ENCODE data around the gene BLOC1S3.

Gene BLOC1S3

GRCh38 chr19:45162608-45163143, 15.9 kb upstream of the BLOC1S3 start:
- Histone ChIP-seq H3K4me1 (peaks cover 49 to 73% (median 64%) of the 10 kb centered on the region in 10 experiments), H3K27me3 (no peaks in the 10 kb centered on the region; a peak in 1 of 22 replicates), H3K4me3 (no peak overlapping the region), H3K9ac (peak overlapping the region in 1 of 11 experiments; percentile 9; a peak in 1 of 22 replicates), H4K20me1 (peaks cover 0 to 25% (median 6%) of the 10 kb centered on the region in 11 experiments; a peak in 7 of 22 replicates), H3K4me2 (peak overlapping the region in 10 of 11 experiments; percentile 72 to 92 (median 82); a peak in 14 of 22 replicates), H3K27ac (no peak overlapping the region; a peak in 1 of 22 replicates), H3K9me3 (replicated peaks in 1 of 11) (no peaks in the 10 kb centered on the region), H3K36me3 (no peaks in the 10 kb centered on the region)
- TF ChIP-seq Cebpa-rat (IDR thresholded peaks at IDR 0.05), result no peak

- H3K4me3 ChIP-seq, result no peak overlapping the region
- no peaks in the 10 kb centered on the region; a peak in 1 of 22 replicates for H3K27me3 ChIP-seq
- peaks cover 49 to 76% (median 67%) of the 10 kb centered on the region in 10 experiments for H3K4me1 ChIP-seq
- no peaks in the 10 kb centered on the region for H3K36me3 ChIP-seq
- H3K9ac ChIP-seq, result peak overlapping the region in 5 of 11 experiments; percentile 18 to 61 (median 59); a peak in 4 of 22 replicates
- peak overlapping the region in 4 of 11 experiments; percentile 61 to 76 (median 69); a peak in 8 of 22 replicates for H3K27ac ChIP-seq
- TF ChIP-seq Cebpa-rat (IDR thresholded peaks at IDR 0.05), result no peak
- peaks cover 0 to 25% (median 6%) of the 10 kb centered on the region in 11 experiments; a peak in 7 of 22 replicates for H4K20me1 ChIP-seq
- H3K4me2 ChIP-seq, result peak overlapping the region; percentile 72 to 92 (median 85)
- H3K9me3 ChIP-seq (replicated peaks in 1 of 11), result no peaks in the 10 kb centered on the region
Measured at GRCh38 chr19:45163156-45163555, 15.4 kb upstream of the BLOC1S3 start.

GRCh38 chr19:45163751-45164460, 14.7 kb upstream of the BLOC1S3 start:
- H3K9me3 ChIP-seq (replicated peaks in 1 of 11), result no peaks in the 10 kb centered on the region
- peak overlapping the region; percentile 72 to 92 (median 85) for H3K4me2 ChIP-seq
- H3K4me1 ChIP-seq, result peaks cover 47 to 76% (median 67%) of the 10 kb centered on the region in 10 experiments
- H3K4me3 ChIP-seq, result peak overlapping the region in 2 of 10 experiments; percentile 15 to 20; a peak in 3 of 20 replicates
- H3K27ac ChIP-seq, result peak overlapping the region in 9 of 11 experiments; percentile 46 to 76 (median 63); a peak in 18 of 22 replicates
- H3K36me3 ChIP-seq, result no peaks in the 10 kb centered on the region
- H3K9ac ChIP-seq, result peak overlapping the region; percentile 8 to 62 (median 57); a peak in 17 of 22 replicates
- H4K20me1 ChIP-seq, result peaks cover 0 to 25% (median 6%) of the 10 kb centered on the region in 11 experiments; a peak in 8 of 22 replicates
- TF ChIP-seq Cebpa-rat (IDR thresholded peaks at IDR 0.05), result no peak
- no peaks in the 10 kb centered on the region; a peak in 1 of 22 replicates for H3K27me3 ChIP-seq

GRCh38 chr19:45164577-45165335, 13.8 kb upstream of the BLOC1S3 start:
- Histone ChIP-seq H3K27ac (peak overlapping the region in 9 of 11 experiments; percentile 46 to 76 (median 63); a peak in 17 of 22 replicates), H3K27me3 (no peaks in the 10 kb centered on the region), H3K9ac (peak overlapping the region; percentile 8 to 62 (median 57); a peak in 17 of 22 replicates), H3K4me2 (peak overlapping the region; percentile 72 to 92 (median 85)), H3K4me3 (peak overlapping the region in 3 of 10 experiments; percentile 15 to 38 (median 20); a peak in 4 of 20 replicates), H3K36me3 (peaks cover 0 to 4% (median 0%) of the 10 kb centered on the region in 11 experiments; a peak in 1 of 22 replicates), H4K20me1 (peaks cover 0 to 26% (median 5%) of the 10 kb centered on the region in 11 experiments; a peak in 8 of 22 replicates), H3K9me3 (replicated peaks in 1 of 11) (no peaks in the 10 kb centered on the region), H3K4me1 (peaks cover 49 to 76% (median 69%) of the 10 kb centered on the region in 10 experiments)
- no peak for TF ChIP-seq Cebpa-rat (IDR thresholded peaks at IDR 0.05)

- H3K4me2 ChIP-seq, result peak overlapping the region; percentile 55 to 92 (median 76)
Measured at GRCh38 chr19:45166723-45167252, 11.8 kb upstream of the BLOC1S3 start.

GRCh38 chr19:45168767-45169351, 9.7 kb upstream of the BLOC1S3 start:
- peaks cover 0 to 7% (median 0%) of the 10 kb centered on the region in 11 experiments; a peak in 1 of 22 replicates for H3K36me3 ChIP-seq
- peak overlapping the region in 5 of 11 experiments; percentile 8 to 65 (median 35); a peak in 7 of 22 replicates for H3K27ac ChIP-seq
- no peak for TF ChIP-seq Cebpa-rat (IDR thresholded peaks at IDR 0.05)
- H3K27me3 ChIP-seq, result no peaks in the 10 kb centered on the region
- H3K4me3 ChIP-seq, result no peak overlapping the region
- H3K4me1 ChIP-seq, result peaks cover 74 to 100% (median 98%) of the 10 kb centered on the region in 10 experiments
- H4K20me1 ChIP-seq, result peaks cover 0 to 56% (median 5%) of the 10 kb centered on the region in 11 experiments; a peak in 8 of 22 replicates
- peak overlapping the region in 6 of 11 experiments; percentile 0 to 44 (median 24); a peak in 4 of 22 replicates for H3K9ac ChIP-seq
- peak overlapping the region; percentile 38 to 92 (median 70) for H3K4me2 ChIP-seq
- H3K9me3 ChIP-seq (replicated peaks in 1 of 11), result no peaks in the 10 kb centered on the region

More at GRCh38 chr19:45166723-45167252, 11.8 kb upstream of the BLOC1S3 start:
- H3K9ac ChIP-seq, result peak overlapping the region in 8 of 11 experiments; percentile 9 to 60 (median 43); a peak in 13 of 22 replicates
- TF ChIP-seq Cebpa-rat (IDR thresholded peaks at IDR 0.05), result no peak
- H3K27me3 ChIP-seq, result no peaks in the 10 kb centered on the region
- H3K27ac ChIP-seq, result peak overlapping the region in 8 of 11 experiments; percentile 4 to 61 (median 36); a peak in 13 of 22 replicates
- peaks cover 0 to 7% (median 0%) of the 10 kb centered on the region in 11 experiments; a peak in 1 of 22 replicates for H3K36me3 ChIP-seq
- H4K20me1 ChIP-seq, result peaks cover 0 to 45% (median 5%) of the 10 kb centered on the region in 11 experiments; a peak in 8 of 22 replicates
- no peak overlapping the region for H3K4me3 ChIP-seq
- peaks cover 68 to 95% (median 89%) of the 10 kb centered on the region in 10 experiments for H3K4me1 ChIP-seq
- H3K9me3 ChIP-seq (replicated peaks in 1 of 11), result no peaks in the 10 kb centered on the region

GRCh38 chr19:45169602-45170001, 9.0 kb upstream of the BLOC1S3 start:
- H3K27me3 ChIP-seq, result no peaks in the 10 kb centered on the region
- peaks cover 0 to 63% (median 5%) of the 10 kb centered on the region in 11 experiments; a peak in 8 of 22 replicates for H4K20me1 ChIP-seq
- no peak for TF ChIP-seq Cebpa-rat (IDR thresholded peaks at IDR 0.05)
- no peaks in the 10 kb centered on the region for H3K9me3 ChIP-seq (replicated peaks in 1 of 11)
- H3K36me3 ChIP-seq, result peaks cover 0 to 7% (median 0%) of the 10 kb centered on the region in 11 experiments; a peak in 1 of 22 replicates
- peak overlapping the region in 10 of 11 experiments; percentile 38 to 92 (median 78); a peak in 15 of 22 replicates for H3K4me2 ChIP-seq
- peaks cover 74 to 100% (median 98%) of the 10 kb centered on the region in 10 experiments for H3K4me1 ChIP-seq
- peak overlapping the region in 4 of 11 experiments; percentile 13 to 78 (median 48); a peak in 1 of 22 replicates for H3K27ac ChIP-seq
- H3K4me3 ChIP-seq, result no peak overlapping the region
- peak overlapping the region in 5 of 11 experiments; percentile 6 to 44 (median 11); a peak in 7 of 22 replicates for H3K9ac ChIP-seq
